IMR-90 (cell line): Measurements from ENCODE around the gene TSPO. TPM values are rescaled to one million over a fixed set of nuclear protein-coding genes. Genes with fewer than 3 reads are reported as not detected.

Experiments
- ATAC-seq: fragments of 200-7000 bp; cut with Tn5 transposase; 2 replicates; pipeline ENCODE4 v1.9.1; 2020; ENCODE audit warnings: low read depth, mild to moderate bottlenecking, moderate library complexity
- BruUV-seq: library from RNA; stranded (reverse); fragments of 400-500 nt; replicated peaks from 2 replicates; lab custom pipeline; 2021; lab: Mats Ljungman, UMichigan
- CTCF ChIA-PET: fragments of 300-600 bp; formaldehyde crosslinking; extraction: SDS; loops from one replicate; lab custom pipeline; 2021; ENCODE audit warnings: antibody characterized with exemption; lab: Yijun Ruan, JAX
- POLR2A ChIA-PET: fragments of 300-600 bp; sonication (Branson Sonifier 250); formaldehyde crosslinking; loops from one replicate; lab custom pipeline; 2022; ENCODE audit warnings: antibody characterized with exemption; ENCODE audit not compliant: unreplicated experiment; lab: Charles Lee
- DNase-seq: peaks from one replicate; pipeline ENCODE4 v3.0.0; 2013
- H2AFZ ChIP-seq: replicated peaks from 2 replicates; pipeline ENCODE3; 2013; ENCODE audit warnings: low read length, mild to moderate bottlenecking; ENCODE audit not compliant: poor library complexity
- H2AK5ac ChIP-seq: 2 replicates; pipeline ENCODE4 v1.6.1; 2013; ENCODE audit warnings: low read depth, low read length, inconsistent platforms
- H2AK9ac ChIP-seq: replicated peaks from 2 replicates; pipeline ENCODE3; 2013; ENCODE audit warnings: mild to moderate bottlenecking, low read depth, low read length, moderate library complexity; ENCODE audit not compliant: poor library complexity
- H2BK120ac ChIP-seq: 2 replicates; pipeline ENCODE4 v1.6.1; 2013; ENCODE audit warnings: low read depth, low read length, inconsistent platforms
- H2BK15ac ChIP-seq: 3 replicates; pipeline ENCODE4 v1.6.1; 2013; ENCODE audit warnings: low read depth, low read length, inconsistent platforms
- H2BK20ac ChIP-seq: 2 replicates; pipeline ENCODE4 v1.6.1; 2013; ENCODE audit warnings: low read depth, mild to moderate bottlenecking, inconsistent platforms, low read length, moderate library complexity
- H2BK5ac ChIP-seq: 2 replicates; pipeline ENCODE4 v1.6.1; 2013; ENCODE audit warnings: mild to moderate bottlenecking, low read depth, low read length, inconsistent platforms; ENCODE audit not compliant: poor library complexity, severe bottlenecking
- H3K14ac ChIP-seq: replicated peaks from 2 replicates; pipeline ENCODE4 v1.6.1; 2013; ENCODE audit warnings: low read depth, low read length, inconsistent platforms
- H3K18ac ChIP-seq: 2 replicates; pipeline ENCODE4 v1.6.1; 2013; ENCODE audit warnings: low read depth, low read length, control low read depth
- H3K23ac ChIP-seq: 2 replicates; pipeline ENCODE4 v1.6.1; 2013; ENCODE audit warnings: low read depth, low read length, inconsistent platforms
- H3K27ac ChIP-seq: 2 replicates; pipeline ENCODE4 v1.5.1; 2013; ENCODE audit warnings: mild to moderate bottlenecking, control low read depth, low read length; ENCODE audit not compliant: insufficient read depth
- H3K27me3 ChIP-seq: 2 replicates; pipeline ENCODE4 v1.6.1; 2013; ENCODE audit warnings: low read length; ENCODE audit not compliant: control insufficient read depth, insufficient read depth
- H3K36me3 ChIP-seq: 2 replicates; pipeline ENCODE4 v1.6.1; 2013; ENCODE audit warnings: low read length, mixed read lengths; ENCODE audit not compliant: control insufficient read depth, insufficient read depth
- H3K4ac ChIP-seq: 2 replicates; pipeline ENCODE4 v1.6.1; 2013; ENCODE audit warnings: low read depth, low read length, inconsistent platforms
- H3K4me1 ChIP-seq: 2 replicates; pipeline ENCODE4 v1.6.1; 2013; ENCODE audit warnings: low read length, mixed read lengths; ENCODE audit not compliant: control insufficient read depth, insufficient read depth
- H3K4me2 ChIP-seq: 2 replicates; pipeline ENCODE4 v1.6.1; 2013; ENCODE audit warnings: low read depth, mild to moderate bottlenecking, control low read depth, low read length, moderate library complexity
- H3K4me3 ChIP-seq: 2 replicates; pipeline ENCODE4 v1.5.1; 2013; ENCODE audit warnings: low read depth, mild to moderate bottlenecking, control low read depth, low read length, moderate library complexity; ENCODE audit not compliant: insufficient read depth
- H3K56ac ChIP-seq: 2 replicates; pipeline ENCODE4 v1.6.1; 2013; ENCODE audit warnings: low read length, inconsistent platforms; ENCODE audit not compliant: insufficient read depth; ENCODE audit errors: extremely low read depth
- H3K79me1 ChIP-seq, 2 experiments: 2 replicates each; pipeline ENCODE4 v1.6.1; 2013; ENCODE audit warnings: low read length in 2 of 2, inconsistent platforms in 1 of 2, low read depth in 1 of 2
- H3K9ac ChIP-seq: 2 replicates; pipeline ENCODE4 v1.6.1; 2013; ENCODE audit warnings: low read depth, low read length, control low read depth
- H3K9me1 ChIP-seq: 2 replicates; pipeline ENCODE4 v1.6.1; 2013; ENCODE audit warnings: low read length, inconsistent platforms; ENCODE audit not compliant: insufficient read depth
- H3K9me3 ChIP-seq: 2 replicates; pipeline ENCODE4 v1.6.1; 2013; ENCODE audit warnings: low read length; ENCODE audit not compliant: control insufficient read depth, insufficient read depth
- H4K20me1 ChIP-seq: 2 replicates; pipeline ENCODE4 v1.6.1; 2013; ENCODE audit warnings: low read length, inconsistent platforms; ENCODE audit not compliant: insufficient read depth
- H4K5ac ChIP-seq: 2 replicates; pipeline ENCODE4 v1.6.1; 2013; ENCODE audit warnings: mild to moderate bottlenecking, low read depth, low read length, control low read depth
- H4K8ac ChIP-seq, 2 experiments: 2 replicates each; pipeline ENCODE4 v1.6.1; 2013; ENCODE audit warnings: low read depth in 2 of 2, low read length in 2 of 2, control low read depth in 1 of 2, inconsistent platforms in 1 of 2
- H4K91ac ChIP-seq: 2 replicates; pipeline ENCODE4 v1.6.1; 2013; ENCODE audit warnings: low read depth, low read length, inconsistent platforms; ENCODE audit not compliant: insufficient read depth
- BHLHE40 ChIP-seq: fragments of 150-350 bp; IDR thresholded peaks from 2 replicates; pipeline ENCODE4 v1.6.1; 2016; ENCODE audit warnings: mild to moderate bottlenecking, low read depth, low read length
- FOS ChIP-seq: fragments of 150-350 bp; IDR thresholded peaks from 2 replicates; pipeline ENCODE4 v1.6.1; 2016; ENCODE audit warnings: low read depth, low read length
- MAFK ChIP-seq: IDR thresholded peaks from 2 replicates; pipeline ENCODE4 v1.6.1; 2012; ENCODE audit warnings: low read depth, low read length, improper control_type of control experiment
- POLR2A ChIP-seq: IDR thresholded peaks from 2 replicates; pipeline ENCODE4 v1.6.1; 2012; ENCODE audit warnings: mild to moderate bottlenecking, low read depth, low read length
- RCOR1 ChIP-seq: IDR thresholded peaks from 2 replicates; pipeline ENCODE4 v1.6.1; 2012; ENCODE audit warnings: mild to moderate bottlenecking, low read length, improper control_type of control experiment; ENCODE audit not compliant: insufficient replicate concordance
- RFX5 ChIP-seq: IDR thresholded peaks from 2 replicates; pipeline ENCODE4 v1.8.0; 2012; ENCODE audit warnings: low read depth, mild to moderate bottlenecking, low read length, moderate library complexity
- WGBS, 2 experiments: methylation state at CpG; one replicate each; pipeline versions ENCODE4 v1.1.5 to v1.1.7; 2013; ENCODE audit warnings: missing lambda C conversion rate in 2 of 2; ENCODE audit not compliant: insufficient read length in 1 of 2; ENCODE audit errors: extremely low coverage in 2 of 2; 5-methylcytosine and 5-hydroxymethylcytosine counted together
- dilution Hi-C: fragments of 300-500 bp; cut with HindIII; formaldehyde crosslinking; loops from one replicate; pipeline ENCODE4 v1.14.3; 2018; ENCODE audit warnings: low sequenced_read_pairs; ENCODE audit not compliant: unreplicated experiment
- in situ Hi-C: fragments of 300-500 bp; cut with MboI; formaldehyde crosslinking; loops from 3 replicates; pipeline ENCODE4 v1.14.3; 2019; ENCODE audit warnings: low sequenced_read_pairs, inconsistent platforms, mixed read lengths
- intact Hi-C: fragments of 100-400 bp; cut with micrococcal nuclease; formaldehyde crosslinking; loops from 2 replicates; pipeline ENCODE4 v1.10.0; 2022
- polyA plus RNA-seq, 3 experiments: library from polyadenylated mRNA; depleted of rRNA; stranded (reverse); fragments of >200 nt; gene quantifications; 2 replicates each; pipeline ENCODE4 v1.2.3, GENCODE V29; 2012; ENCODE audit warnings: low replicate concordance in 1 of 3
- total RNA-seq: library from RNA; depleted of rRNA; stranded (reverse); fragments of >200 nt; gene quantifications from 2 replicates; pipeline ENCODE4 v1.2.3, GENCODE V29; 2012

Gene TSPO
- total and polyA plus RNA-seq, 2 of the 4 experiments (the other 2 are of a cell fraction) = 115 to 297 TPM

DNA sequence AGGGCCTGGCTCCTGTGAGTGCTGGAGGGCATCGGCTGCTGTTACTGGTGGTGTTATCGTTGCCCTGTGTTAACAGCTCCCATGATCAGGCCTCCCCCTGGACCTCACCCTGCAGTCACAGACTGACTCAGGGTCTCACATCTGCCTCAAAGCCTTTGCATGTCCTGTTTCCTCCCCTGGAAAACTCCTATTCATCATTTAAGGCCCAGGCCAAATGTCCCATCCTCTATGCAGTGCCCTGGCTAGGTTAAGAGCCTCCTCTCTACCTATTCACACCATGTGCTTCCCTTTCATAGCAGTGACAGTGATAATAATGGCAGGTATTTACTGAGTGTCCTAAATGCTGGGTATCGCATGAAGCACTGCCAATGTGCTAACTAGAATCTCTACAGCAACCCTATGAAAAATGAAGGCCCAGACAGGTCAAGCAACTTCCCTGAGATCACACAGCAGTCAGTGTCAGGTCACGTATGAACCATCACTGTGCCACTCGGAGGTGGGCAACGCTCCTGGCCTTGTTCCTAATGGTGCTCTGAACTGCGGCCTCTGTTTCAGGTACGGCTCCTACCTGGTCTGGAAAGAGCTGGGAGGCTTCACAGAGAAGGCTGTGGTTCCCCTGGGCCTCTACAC lies 9.3 kb downstream of the TSPO start:
- BruUV-seq = no TSS peak
- DNase-seq = no peak
- ChIA-PET POLR2A (no interaction called here), CTCF (no interaction called here)
- no peak for ATAC-seq
- peaks cover 26% of the 10 kb centered on the region for H3K36me3 ChIP-seq
- in situ Hi-C loops (no loop called here), intact Hi-C loops (no loop called here), dilution Hi-C loops (no loop called here)
- no peak overlapping the region for H3K9ac ChIP-seq
- peaks cover 5% of the 10 kb centered on the region for H3K9me1 ChIP-seq
- no peak overlapping the region for H2BK120ac ChIP-seq
- H3K79me1 ChIP-seq = peaks cover 20 to 46% of the 10 kb centered on the region in 2 experiments; a peak in 3 of 4 replicates
- no peak overlapping the region for H3K27ac ChIP-seq
- H4K5ac ChIP-seq = no peak overlapping the region
- no peak overlapping the region for H4K8ac ChIP-seq
- no peak overlapping the region for H3K14ac ChIP-seq
- H3K4me2 ChIP-seq = no peak overlapping the region
- H3K4me3 ChIP-seq = no peak overlapping the region
- TF ChIP-seq FOS = no peak
- no peak for TF ChIP-seq POLR2A
- TF ChIP-seq RCOR1 = no peak
- TF ChIP-seq BHLHE40 = no peak
- no peak for TF ChIP-seq MAFK
- no peak for TF ChIP-seq RFX5
- H3K18ac ChIP-seq = no peak overlapping the region
- H2BK5ac ChIP-seq = no peak overlapping the region
- 0 out of 2 replicates have a peak, but pooled peaks cover 1% of the 10 kb centered on the region for H3K4me1 ChIP-seq
- no peak overlapping the region for H2AK9ac ChIP-seq
- H2AFZ ChIP-seq = no peak overlapping the region
- H2BK15ac ChIP-seq = no peak overlapping the region
- no peak overlapping the region for H3K4ac ChIP-seq
- H3K27me3 ChIP-seq = no peaks in the 10 kb centered on the region
- H4K91ac ChIP-seq = no peak overlapping the region
- 100% methylated on average over 4 of the region's 8 CpGs; no CpG with 5 or more reads in 1 of the 2 experiments for WGBS, 2 experiments
- no peaks in the 10 kb centered on the region for H3K9me3 ChIP-seq
- H3K23ac ChIP-seq = no peak overlapping the region
- no peak overlapping the region for H3K56ac ChIP-seq
- H2AK5ac ChIP-seq = no peak overlapping the region
- H4K20me1 ChIP-seq = peaks cover 45% of the 10 kb centered on the region
- H2BK20ac ChIP-seq = no peak overlapping the region
